ENCODE results near the gene GOLT1B. TPM values are rescaled to one million over a fixed set of nuclear protein-coding genes. Genes with fewer than 3 reads are reported as not detected.

The GOLT1B gene
- total and polyA plus RNA-seq, 2 of the 8 experiments (the other 6 are each of a cell fraction or from before 2014, with no cell fraction given): 18.3 to 38.3 TPM

GRCh38 chr12:21558100-21558679 lies 56.6 kb downstream of the GOLT1B start (continued):
- no peak for TF ChIP-seq CHD7 (IDR thresholded peaks at IDR 0.05; ENCODE audit: insufficient replicate concordance, low read length)
- TF ChIP-seq EP300 (IDR thresholded peaks at IDR 0.05; ENCODE audit: borderline replicate concordance in 1 of 2, low read depth in 2 of 2, low read length in 2 of 2): no peak
- no peak for TF ChIP-seq KDM1A (IDR thresholded peaks at IDR 0.05; ENCODE audit: borderline replicate concordance, low read length)

Measured in H1 (cell line).